HEK293 (cell line): ENCODE data around the gene C2orf42.

ENCODE experiments used
- KLF7 ChIP-seq: fragments of 450-650 bp; formaldehyde crosslinking; IDR thresholded peaks from 2 replicates; pipeline ENCODE4 v1.5.1; 2016; ENCODE audit warnings: missing biosample characterization, missing genetic modification characterization, borderline replicate concordance
- MZF1 ChIP-seq: fragments of 450-650 bp; formaldehyde crosslinking; IDR thresholded peaks from 2 replicates; pipeline ENCODE4 v1.5.1; 2017; ENCODE audit warnings: missing biosample characterization, missing genetic modification characterization, borderline replicate concordance
- SALL2 ChIP-seq: fragments of 450-650 bp; formaldehyde crosslinking; IDR thresholded peaks from 2 replicates; pipeline ENCODE4 v1.5.0; 2017; ENCODE audit warnings: missing biosample characterization, mild to moderate bottlenecking, missing genetic modification characterization, borderline replicate concordance
- SETDB1 ChIP-seq: IDR thresholded peaks from one replicate; pipeline ENCODE4 v1.6.1; 2017; ENCODE audit warnings: mild to moderate bottlenecking, low read length, moderate library complexity, mixed read lengths; ENCODE audit not compliant: insufficient read length
- YY2 ChIP-seq: fragments of 450-650 bp; formaldehyde crosslinking; IDR thresholded peaks from 2 replicates; pipeline ENCODE4 v1.5.1; 2016; ENCODE audit warnings: missing biosample characterization, missing genetic modification characterization
- ZFP41 ChIP-seq: fragments of 450-650 bp; formaldehyde crosslinking; IDR thresholded peaks from 2 replicates; pipeline ENCODE4 v1.5.1; 2016; ENCODE audit warnings: missing biosample characterization, missing genetic modification characterization, borderline replicate concordance
- ZNF184 ChIP-seq: fragments of 450-650 bp; IDR thresholded peaks from 2 replicates; pipeline ENCODE4 v1.5.1; 2018; ENCODE audit warnings: missing biosample characterization, mild to moderate bottlenecking, missing genetic modification characterization
- ZNF274 ChIP-seq, 2 experiments: fragments of 200-500 bp in 1 of 2; fragments of 450-650 bp in 1 of 2; sonication (Bioruptor generic) in 1 of 2; formaldehyde crosslinking in 1 of 2; IDR thresholded peaks; 2 replicates each; pipeline versions ENCODE4 v1.5.1 to v1.6.1; 2014 to 2016; ENCODE audit warnings: borderline replicate concordance in 1 of 2, inconsistent platforms in 1 of 2, low read length in 1 of 2, missing biosample characterization in 1 of 2, missing genetic modification characterization in 1 of 2
- ZNF302 ChIP-seq: fragments of 450-650 bp; formaldehyde crosslinking; IDR thresholded peaks from 2 replicates; pipeline ENCODE4 v1.5.1; 2016; ENCODE audit warnings: missing biosample characterization, missing genetic modification characterization, low read depth
- ZNF521 ChIP-seq: fragments of 450-650 bp; formaldehyde crosslinking; IDR thresholded peaks from 2 replicates; pipeline ENCODE4 v1.5.1; 2017; ENCODE audit warnings: missing biosample characterization, mild to moderate bottlenecking, missing genetic modification characterization
- ZNF600 ChIP-seq: fragments of 450-650 bp; formaldehyde crosslinking; IDR thresholded peaks from 2 replicates; pipeline ENCODE4 v1.5.1; 2016; ENCODE audit warnings: missing biosample characterization, missing genetic modification characterization
- ZNF76 ChIP-seq: fragments of 450-650 bp; formaldehyde crosslinking; IDR thresholded peaks from 2 replicates; pipeline ENCODE4; 2016; ENCODE audit warnings: low read depth, missing biosample characterization, missing genetic modification characterization, borderline replicate concordance
- TF ChIP-seq, protein P1 (sequence below): fragments of 450-650 bp; formaldehyde crosslinking; IDR thresholded peaks from 2 replicates; pipeline ENCODE4 v1.5.1; 2016; ENCODE audit warnings: missing biosample characterization, missing genetic modification characterization
- TF ChIP-seq, protein P2 (sequence below): fragments of 450-650 bp; formaldehyde crosslinking; IDR thresholded peaks from 2 replicates; pipeline ENCODE4 v1.5.1; 2016; ENCODE audit warnings: missing biosample characterization, missing genetic modification characterization

DNA sequence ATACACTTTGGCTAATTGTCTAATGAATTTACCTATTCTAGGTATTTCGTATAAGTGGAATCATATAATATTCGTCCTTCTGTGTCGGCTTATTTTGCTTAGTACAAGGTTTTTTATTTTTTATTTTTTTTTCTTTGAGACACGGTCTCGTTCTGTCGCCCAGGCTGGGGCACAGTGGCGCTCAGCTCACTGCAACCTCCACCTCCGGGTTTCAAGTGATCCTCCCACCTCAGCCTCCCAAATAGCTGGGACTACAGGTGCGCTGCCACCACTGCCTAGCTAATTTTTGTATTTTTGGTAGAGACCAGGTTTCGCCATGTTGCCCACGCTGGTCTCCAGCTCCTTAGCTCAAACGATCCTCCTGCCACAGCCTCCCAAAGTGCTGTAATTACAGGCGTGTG, 65.3 kb downstream of the C2orf42 start:
- TF ChIP-seq, protein P1, sequence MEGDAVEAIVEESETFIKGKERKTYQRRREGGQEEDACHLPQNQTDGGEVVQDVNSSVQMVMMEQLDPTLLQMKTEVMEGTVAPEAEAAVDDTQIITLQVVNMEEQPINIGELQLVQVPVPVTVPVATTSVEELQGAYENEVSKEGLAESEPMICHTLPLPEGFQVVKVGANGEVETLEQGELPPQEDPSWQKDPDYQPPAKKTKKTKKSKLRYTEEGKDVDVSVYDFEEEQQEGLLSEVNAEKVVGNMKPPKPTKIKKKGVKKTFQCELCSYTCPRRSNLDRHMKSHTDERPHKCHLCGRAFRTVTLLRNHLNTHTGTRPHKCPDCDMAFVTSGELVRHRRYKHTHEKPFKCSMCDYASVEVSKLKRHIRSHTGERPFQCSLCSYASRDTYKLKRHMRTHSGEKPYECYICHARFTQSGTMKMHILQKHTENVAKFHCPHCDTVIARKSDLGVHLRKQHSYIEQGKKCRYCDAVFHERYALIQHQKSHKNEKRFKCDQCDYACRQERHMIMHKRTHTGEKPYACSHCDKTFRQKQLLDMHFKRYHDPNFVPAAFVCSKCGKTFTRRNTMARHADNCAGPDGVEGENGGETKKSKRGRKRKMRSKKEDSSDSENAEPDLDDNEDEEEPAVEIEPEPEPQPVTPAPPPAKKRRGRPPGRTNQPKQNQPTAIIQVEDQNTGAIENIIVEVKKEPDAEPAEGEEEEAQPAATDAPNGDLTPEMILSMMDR (tag by site-specific recombination): no peak
- TF ChIP-seq ZNF600 (tag by site-specific recombination) (no peak), ZFP41 (tag by site-specific recombination) (no peak), ZNF302 (tag by site-specific recombination) (no peak), ZNF76 (tag by site-specific recombination) (no peak), YY2 (tag by site-specific recombination) (no peak), ZNF184 (tag by site-specific recombination) (no peak), SALL2 (no peak), SETDB1 (no peak), MZF1 (tag by site-specific recombination) (no peak), KLF7 (tag by site-specific recombination) (no peak), ZNF274 (IDR thresholded peaks at IDR 0.05; ENCODE audit: low read length) (no peak), ZNF274 (tag by site-specific recombination; IDR thresholded peaks at IDR 0.05; ENCODE audit: borderline replicate concordance) (no peak), ZNF521 (tag by site-specific recombination) (no peak)
- TF ChIP-seq, protein P2, sequence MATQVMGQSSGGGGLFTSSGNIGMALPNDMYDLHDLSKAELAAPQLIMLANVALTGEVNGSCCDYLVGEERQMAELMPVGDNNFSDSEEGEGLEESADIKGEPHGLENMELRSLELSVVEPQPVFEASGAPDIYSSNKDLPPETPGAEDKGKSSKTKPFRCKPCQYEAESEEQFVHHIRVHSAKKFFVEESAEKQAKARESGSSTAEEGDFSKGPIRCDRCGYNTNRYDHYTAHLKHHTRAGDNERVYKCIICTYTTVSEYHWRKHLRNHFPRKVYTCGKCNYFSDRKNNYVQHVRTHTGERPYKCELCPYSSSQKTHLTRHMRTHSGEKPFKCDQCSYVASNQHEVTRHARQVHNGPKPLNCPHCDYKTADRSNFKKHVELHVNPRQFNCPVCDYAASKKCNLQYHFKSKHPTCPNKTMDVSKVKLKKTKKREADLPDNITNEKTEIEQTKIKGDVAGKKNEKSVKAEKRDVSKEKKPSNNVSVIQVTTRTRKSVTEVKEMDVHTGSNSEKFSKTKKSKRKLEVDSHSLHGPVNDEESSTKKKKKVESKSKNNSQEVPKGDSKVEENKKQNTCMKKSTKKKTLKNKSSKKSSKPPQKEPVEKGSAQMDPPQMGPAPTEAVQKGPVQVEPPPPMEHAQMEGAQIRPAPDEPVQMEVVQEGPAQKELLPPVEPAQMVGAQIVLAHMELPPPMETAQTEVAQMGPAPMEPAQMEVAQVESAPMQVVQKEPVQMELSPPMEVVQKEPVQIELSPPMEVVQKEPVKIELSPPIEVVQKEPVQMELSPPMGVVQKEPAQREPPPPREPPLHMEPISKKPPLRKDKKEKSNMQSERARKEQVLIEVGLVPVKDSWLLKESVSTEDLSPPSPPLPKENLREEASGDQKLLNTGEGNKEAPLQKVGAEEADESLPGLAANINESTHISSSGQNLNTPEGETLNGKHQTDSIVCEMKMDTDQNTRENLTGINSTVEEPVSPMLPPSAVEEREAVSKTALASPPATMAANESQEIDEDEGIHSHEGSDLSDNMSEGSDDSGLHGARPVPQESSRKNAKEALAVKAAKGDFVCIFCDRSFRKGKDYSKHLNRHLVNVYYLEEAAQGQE (tag by site-specific recombination): no peak
